Epidermal melanocyte (primary cell): ENCODE data around the gene DDX23.
"Not testable (repeated sequence)": the region's sequence is repeated elsewhere in the genome, so short reads cannot be mapped to it uniquely, and the experiment has no call there.

Experiments used
- DNase-seq: peaks from one replicate; pipeline ENCODE4 v3.0.0; 2011; ENCODE audit warnings: low spot score; ENCODE audit not compliant: insufficient read length

Gene DDX23

DNA sequence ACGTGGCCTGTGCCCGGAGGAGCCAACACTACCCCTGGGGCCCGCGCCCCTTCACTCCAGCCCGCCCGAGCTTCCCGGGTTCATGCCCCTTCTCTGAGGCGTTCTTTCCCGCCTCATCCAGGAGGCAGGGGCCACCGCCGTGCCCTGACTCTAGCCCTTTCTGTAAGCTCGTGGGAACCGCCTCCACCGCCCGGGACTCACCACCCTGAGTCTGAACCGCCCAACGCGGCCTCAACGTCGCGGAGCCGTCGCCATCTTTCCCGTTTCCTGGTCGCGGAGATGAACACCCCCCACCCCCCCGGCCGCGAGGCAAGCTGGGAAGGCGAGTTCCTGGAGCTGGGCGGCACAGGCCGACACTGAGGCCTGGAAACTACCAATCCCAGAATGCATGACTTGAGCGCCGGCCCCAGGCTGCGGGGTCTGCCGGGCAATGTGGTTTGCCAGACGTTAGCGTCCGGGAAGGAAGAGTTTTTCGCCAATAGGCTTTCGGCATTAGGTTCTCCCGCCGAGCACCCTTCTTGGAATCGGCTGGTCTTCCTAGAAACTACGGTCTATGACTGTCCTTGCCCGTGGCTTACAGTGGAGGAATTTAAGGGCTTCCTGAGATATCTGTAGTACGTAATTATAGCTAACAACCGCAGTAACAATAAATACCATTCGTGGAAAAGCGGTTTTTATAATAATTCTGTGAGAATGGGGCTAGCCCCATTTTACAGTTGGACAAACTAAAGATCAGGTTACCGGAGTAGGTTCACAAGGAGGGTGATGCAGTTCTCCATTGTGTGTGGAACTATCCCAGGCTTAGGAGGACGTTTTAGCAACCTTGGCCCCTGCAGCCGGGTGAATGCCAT, at the start of gene DDX23:
Gene DDX23, minus strand, starts transcription at position 281 of the 851 bp plus-strand sequence. CDS start 6,381 bp downstream, outside the sequence.
- peak; percentile 99 for DNase-seq

- DNase-seq = no peak
These were observed 49.3 kb upstream of the DDX23 start for GRCh38 chr12:48901278-48901677.

GRCh38 chr12:48899651-48900050, 47.7 kb upstream of the DDX23 start:
- no peak for DNase-seq

GRCh38 chr12:48894271-48894670, 42.3 kb upstream of the DDX23 start:
- DNase-seq = no peak

- no peak for DNase-seq
These were observed 38.9 kb upstream of the DDX23 start for GRCh38 chr12:48890657-48891418.

- DNase-seq = no peak
These were observed 37.7 kb upstream of the DDX23 start for GRCh38 chr12:48889679-48890078.

DNA sequence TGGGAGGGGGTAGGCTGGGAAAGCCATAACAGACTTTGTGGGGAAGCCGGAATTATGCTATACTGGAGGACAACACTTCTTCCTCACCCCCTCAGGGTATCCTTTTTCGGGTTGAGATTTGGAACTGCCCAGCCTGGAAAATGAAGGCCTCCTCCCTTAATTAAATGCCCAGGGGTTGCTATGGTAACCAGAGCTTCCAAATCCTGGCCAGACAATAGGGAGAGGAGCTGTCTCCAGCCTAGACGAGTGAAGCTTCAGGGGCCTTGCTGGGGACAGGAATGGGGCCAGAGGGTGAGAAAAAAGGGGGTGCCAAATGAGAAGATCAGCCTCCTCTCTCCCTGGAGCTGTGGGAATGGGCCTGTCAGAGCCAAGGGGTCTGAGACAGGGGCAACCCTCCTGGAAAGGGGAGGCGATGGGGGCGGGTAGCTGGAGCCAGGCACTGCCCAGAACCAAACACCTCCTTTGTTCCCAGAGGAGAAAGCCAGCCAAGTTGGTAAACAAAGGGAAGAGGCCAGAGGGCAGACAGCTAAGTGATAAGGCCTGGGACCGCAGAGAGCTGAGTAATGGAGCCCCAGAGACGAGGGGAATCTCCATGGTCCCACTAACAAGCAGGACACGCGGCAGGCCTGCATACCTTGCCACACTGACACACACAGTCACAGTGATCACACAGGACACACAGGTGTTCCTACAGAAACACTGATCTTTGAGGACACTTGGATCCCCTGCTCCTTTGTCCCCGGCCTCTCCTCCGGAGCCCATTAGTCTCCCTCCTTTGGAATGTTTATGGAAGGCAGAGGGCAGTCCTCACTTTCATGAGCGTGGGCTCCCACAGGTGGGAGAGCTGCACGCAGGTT, 31.6 kb upstream of the DDX23 start:
- DNase-seq = no peak

- no peak for DNase-seq
These were observed 31.0 kb upstream of the DDX23 start for GRCh38 chr12:48882972-48883304.

DNA sequence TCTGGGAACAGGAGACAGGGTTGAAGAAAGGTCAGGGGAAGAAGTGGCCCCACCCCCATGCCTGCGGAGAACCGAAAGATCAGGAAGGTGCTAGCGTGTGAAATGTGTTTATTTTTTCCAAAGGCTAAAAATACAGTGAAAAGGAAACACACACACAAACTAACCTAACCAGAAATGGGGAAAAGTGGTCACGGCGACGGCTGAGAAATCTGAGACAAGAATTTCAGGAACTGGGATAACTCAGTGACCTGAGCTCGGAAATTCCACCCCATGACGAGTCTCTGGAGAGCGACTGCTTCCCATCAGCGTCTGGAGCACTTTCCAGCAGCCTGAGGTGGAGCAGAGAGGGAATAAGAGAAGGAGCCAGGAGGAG, 30.3 kb upstream of the DDX23 start:
- no peak for DNase-seq

DNA sequence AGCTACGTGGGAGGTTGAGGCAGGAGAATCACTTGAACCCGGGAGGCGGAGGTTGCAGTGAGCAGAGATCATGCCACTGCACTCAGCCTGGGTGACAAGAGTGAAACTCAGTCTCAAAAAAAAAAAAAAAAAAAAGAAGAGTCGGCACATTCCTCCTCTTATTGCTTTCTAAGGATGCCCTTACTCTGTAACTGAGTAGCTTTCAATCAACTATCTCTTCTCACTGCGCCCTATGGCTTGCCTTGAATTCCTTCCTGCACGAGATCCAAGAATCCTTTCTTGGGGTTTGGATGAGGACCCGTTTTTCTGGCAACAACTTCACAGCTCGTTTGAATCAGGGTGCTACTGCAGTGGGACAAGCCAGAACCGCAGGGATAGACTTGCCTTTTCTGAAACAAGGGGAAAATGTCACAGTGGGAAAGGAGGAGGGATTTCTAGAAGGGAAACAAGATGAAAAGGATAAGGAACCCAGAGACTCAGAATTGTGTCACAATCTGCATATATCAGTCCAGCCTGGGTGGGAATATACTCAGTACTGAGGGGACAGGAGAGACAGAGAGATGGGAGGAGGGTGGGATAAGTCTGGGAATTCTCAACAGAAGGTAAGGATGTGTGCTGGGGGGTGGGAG, 29.8 kb upstream of the DDX23 start:
- DNase-seq = no peak

- no peak for DNase-seq
These were observed 28.7 kb upstream of the DDX23 start for GRCh38 chr12:48880647-48881046.

- no peak for DNase-seq
These were observed 26.6 kb upstream of the DDX23 start for GRCh38 chr12:48878548-48878947.

DNA sequence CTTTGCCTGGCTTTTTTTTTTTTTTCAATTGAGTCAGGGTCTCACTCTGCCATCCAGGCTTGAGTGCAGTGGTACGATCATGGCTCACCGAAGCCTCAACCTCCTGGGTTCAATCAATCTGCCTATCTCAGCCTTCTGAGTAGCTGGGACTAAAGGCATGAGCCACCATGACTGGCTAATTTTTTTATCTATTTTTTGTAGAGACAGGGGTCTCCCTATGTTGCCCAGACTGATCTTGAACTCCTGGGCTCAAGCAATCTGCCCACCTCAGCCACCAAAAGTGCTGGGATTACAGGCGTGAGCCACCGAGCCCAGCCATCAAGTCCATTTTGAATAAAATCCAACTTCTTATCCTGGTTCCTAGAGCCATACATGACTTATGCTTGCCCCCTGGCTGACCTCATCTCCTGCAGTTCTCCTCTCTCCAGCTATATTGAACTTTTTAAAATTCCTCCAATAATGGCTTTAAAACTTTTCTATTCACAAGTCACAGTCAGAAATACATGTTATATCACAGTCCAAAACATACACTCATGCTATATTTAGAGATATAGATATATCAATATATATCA, 24.1 kb upstream of the DDX23 start:
- DNase-seq = no peak

DNA sequence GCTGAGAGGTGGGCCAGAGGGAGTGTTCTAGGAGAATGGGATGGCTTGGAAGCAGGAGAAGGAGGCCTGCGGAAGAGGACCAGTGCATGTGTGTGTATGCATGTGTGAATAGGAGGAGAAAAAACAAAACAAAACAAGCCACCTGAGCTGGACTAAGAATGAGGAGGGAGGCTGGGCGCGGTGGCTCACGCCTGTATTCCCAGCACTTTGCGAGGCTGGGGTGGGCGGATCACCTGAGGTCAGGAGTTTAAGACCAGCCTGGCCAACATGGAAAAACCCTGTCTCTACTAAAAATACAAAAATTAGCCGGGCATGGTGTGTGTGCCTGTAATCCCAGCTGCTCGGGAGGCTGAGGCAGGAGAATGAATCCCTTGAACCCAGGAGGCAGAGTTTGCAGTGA, 21.6 kb upstream of the DDX23 start:
- DNase-seq = not testable (repeated sequence)

DNA sequence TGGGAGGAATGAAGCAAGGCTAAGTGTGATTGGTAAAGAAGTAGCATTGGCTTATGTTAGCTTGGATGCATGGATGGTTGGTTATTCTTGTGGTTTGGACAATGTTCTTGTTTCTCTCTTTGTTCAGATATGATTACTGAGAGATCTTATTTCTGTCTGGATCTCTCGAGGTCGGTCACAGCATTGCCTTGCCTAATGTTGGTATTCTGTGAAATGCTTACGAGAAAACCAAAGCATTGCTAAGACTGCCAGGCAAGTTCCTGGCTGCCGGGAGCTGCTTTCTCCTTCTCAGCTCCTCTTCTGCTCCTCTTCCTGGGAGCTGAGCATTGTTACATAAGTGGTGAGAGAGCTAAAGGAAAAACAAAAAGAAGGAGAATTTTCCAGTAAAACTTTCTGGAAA, 21.1 kb upstream of the DDX23 start:
- DNase-seq = no peak

DNA sequence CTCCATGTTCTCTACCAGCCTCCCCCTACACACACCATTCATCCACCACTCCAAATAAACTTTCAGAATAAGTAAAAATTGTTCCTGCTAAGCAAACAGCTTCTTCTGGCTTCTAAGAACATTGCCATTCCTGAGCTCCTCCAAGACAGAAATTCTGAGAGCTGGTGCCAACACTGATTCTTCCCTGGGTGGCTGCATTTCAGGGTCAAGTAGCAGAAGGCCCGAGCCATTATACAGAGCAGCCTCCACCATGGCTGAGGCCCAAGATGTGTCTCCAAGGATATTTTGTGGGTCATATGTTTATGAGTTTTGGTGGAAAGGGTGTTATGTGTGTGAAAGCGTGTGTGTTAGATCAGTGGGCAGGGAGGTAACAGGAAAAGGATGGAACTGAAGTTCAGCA, 17.2 kb upstream of the DDX23 start:
- DNase-seq = no peak

- no peak for DNase-seq
These were observed 16.5 kb upstream of the DDX23 start for GRCh38 chr12:48868451-48868850.

DNA sequence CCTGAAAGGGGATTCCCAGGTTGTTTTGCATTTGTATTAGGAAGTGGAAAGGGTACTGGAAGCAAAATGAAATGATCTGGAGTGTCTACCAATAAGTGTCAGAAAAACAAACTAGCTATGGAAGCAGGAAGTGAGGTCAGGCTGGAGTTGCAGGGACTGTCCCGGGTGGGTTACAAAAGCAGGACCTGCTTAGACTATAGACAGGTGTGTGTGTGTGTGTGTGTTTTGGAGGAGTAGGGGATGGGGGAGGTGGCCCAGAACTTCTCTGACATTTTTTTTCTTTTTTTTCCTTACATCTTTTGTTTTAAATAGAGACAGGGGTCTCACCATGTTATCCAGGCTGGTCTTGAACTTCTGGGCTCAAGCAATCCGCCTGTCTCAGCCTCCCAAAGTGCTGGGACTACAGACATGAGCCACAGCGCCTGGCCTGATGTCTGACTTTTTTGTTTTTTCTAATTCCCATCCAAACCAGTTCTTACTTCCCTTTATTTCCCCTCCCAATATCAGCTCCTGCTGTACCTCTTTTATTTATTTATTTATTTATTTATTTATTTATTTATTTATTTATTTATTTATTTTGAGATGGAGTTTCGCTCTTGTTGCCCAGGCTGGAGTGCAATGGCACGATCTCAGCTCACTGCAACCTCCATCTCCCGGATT, 14.2 kb upstream of the DDX23 start:
- DNase-seq = no peak

DNA sequence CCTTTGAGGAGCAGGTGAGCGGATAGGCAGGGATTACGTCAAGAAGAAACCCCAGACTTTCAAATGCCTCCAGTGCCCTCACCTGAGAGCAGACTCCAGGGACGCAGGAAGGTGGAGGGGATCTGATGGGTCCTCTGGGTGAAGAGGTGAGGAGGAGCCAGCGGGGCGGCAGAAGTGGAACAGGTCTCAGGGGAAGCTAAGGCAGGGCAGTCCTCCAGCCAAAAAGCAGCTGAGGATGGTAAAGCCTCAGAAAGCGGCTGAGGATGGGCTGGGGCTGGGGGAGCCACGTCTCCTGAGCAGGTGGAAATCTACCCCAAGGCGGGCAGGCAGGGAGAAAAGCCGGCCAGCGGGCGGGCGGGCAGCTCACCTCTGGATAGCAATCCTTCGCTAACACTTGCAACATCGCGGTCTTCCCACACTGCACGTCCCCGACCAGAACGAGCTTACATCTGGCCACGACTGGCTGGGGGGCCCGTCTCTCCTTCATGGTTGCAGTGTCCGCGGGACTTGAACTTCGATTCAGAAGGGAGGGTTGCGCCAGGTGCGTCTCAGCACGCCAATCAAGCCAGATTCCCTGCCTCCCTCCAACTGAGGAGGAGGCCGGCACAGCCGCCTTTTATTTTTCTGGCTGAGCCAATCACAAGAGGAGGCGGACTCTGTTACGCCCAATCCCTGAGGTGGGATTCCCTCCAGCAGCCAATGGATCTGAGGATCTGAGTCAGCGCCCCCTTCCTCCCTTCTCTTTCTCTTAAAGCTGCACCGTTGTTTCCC, 13.5 kb upstream of the DDX23 start, which contains the start of gene RND1:
Gene RND1, minus strand, starts transcription at position 590 of the 771 bp plus-strand sequence. Its CDS starts 103 bp downstream, at position 487.
- peak; percentile 81 for DNase-seq

GRCh38 chr12:48863291-48863690, 11.3 kb upstream of the DDX23 start:
- no peak for DNase-seq
